ENCODE results near the gene NBPF3.

Gene NBPF3

DNA sequence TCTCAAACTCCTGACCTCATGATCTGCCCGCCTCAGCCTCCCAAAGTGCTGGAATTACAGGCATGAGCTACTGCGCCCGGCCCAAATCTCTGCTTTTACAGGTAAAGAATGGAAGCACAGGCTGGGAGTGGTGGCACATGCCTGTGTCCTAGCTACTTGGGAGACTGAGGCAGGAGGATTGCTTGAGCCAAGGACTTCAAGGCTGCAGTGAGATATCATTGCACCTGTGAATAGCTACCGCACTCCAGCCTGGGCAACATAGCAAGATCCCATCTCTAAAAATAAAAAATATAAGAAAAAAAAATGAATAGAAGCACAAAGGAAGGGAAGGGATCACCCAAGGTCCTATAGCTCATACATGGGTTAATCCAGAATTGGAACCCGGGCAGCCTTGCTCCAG, 84.3 kb downstream of the NBPF3 start:
- Histone ChIP-seq H3K4me3 (ENCODE audit: low read length) (no peak overlapping the region), H3K36me3 (ENCODE audit: control insufficient read depth, low read depth, low read length) (no peaks in the 10 kb centered on the region), H3K27me3 (ENCODE audit: control insufficient read depth, insufficient read depth, low read length) (no peaks in the 10 kb centered on the region), H3K9ac (ENCODE audit: low read length) (no peak overlapping the region), H3K4me1 (ENCODE audit: control insufficient read depth, low read depth, low read length) (peaks cover 12% of the 10 kb centered on the region), H3K27ac (ENCODE audit: low read length) (no peak overlapping the region), H3K9me3 (ENCODE audit: control insufficient read depth, low read depth, low read length) (no peaks in the 10 kb centered on the region)

DNA sequence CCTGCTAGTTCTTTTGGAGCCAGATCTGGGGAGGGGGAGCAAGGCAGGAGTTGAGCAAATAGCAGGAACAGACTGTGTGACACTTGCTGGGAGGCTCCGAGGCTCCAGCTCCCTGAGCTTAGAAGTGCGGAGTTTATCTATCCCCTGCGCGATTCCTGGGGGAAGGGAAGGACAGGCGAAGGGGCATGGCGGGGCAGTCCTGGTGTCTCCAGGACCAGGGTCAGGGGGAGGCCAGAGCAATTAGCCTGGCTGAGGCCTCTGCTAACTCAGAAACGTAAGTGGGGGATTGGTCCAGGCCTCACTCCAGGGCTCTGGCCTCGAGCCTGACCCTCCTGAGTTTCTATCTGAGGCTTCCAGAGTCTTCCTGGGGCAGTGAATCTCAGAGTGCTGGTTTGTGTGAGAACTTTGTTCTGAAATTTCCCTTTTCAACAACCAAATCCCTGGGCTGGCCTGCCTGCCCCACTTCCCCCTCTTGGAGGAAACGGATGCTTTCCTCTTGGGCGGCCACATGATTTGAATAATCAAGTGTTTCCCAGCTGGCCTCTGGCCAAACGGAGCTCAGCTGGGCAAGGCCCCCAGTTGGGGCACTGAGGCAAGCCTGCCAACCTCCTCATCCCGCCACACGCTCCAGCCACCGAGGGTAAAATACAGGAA, 84.9 kb downstream of the NBPF3 start:
- Histone ChIP-seq H3K4me1 (ENCODE audit: control insufficient read depth, low read depth, low read length) (peaks cover 6% of the 10 kb centered on the region), H3K4me3 (ENCODE audit: low read length) (no peak overlapping the region), H3K27ac (ENCODE audit: low read length) (no peak overlapping the region), H3K9ac (ENCODE audit: low read length) (no peak overlapping the region), H3K9me3 (ENCODE audit: control insufficient read depth, low read depth, low read length) (no peaks in the 10 kb centered on the region), H3K27me3 (ENCODE audit: control insufficient read depth, insufficient read depth, low read length) (no peaks in the 10 kb centered on the region), H3K36me3 (ENCODE audit: control insufficient read depth, low read depth, low read length) (no peaks in the 10 kb centered on the region)

DNA sequence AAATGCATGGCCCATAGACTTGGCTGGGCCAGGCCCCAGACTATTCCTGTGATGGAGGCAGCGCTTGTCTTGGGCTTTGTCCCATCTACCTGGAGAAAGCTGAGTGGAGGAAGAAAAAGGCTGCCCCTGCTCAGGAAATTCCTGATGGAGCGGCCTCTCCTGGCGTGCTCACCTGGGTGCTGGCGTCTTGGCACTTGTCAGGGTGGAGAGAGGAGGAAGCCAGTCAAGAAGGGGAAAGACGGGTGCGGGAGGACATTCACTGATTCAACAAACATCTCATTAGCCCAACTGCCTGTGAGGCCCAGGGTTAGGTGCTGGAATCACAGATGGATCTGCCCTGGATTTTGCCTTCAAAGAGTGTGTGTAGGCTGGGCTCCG, 85.4 kb downstream of the NBPF3 start:
- Histone ChIP-seq H3K27ac (ENCODE audit: low read length) (no peak overlapping the region), H3K4me3 (ENCODE audit: low read length) (no peak overlapping the region), H3K36me3 (ENCODE audit: control insufficient read depth, low read depth, low read length) (no peaks in the 10 kb centered on the region), H3K9ac (ENCODE audit: low read length) (no peak overlapping the region), H3K27me3 (ENCODE audit: control insufficient read depth, insufficient read depth, low read length) (no peaks in the 10 kb centered on the region), H3K9me3 (ENCODE audit: control insufficient read depth, low read depth, low read length) (no peaks in the 10 kb centered on the region), H3K4me1 (ENCODE audit: control insufficient read depth, low read depth, low read length) (peaks cover 6% of the 10 kb centered on the region)

DNA sequence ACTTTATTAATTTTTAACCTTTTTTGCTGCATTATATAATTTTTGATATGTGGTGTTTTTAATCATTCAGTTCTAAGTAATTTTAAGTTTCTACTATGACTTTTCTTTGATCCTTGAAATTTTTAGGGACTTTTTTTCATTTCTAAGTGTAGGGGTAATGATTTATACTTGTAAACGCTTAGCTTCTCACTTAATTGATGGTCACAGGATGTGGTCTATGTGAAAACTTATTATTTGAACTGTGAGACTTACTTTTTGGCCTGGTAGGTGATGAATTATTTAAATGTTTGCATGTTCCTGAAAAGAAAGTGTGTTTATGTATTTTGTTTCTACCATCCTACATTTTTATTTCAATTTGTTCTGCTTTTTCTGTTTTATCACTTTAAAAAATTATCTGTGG, 86.5 kb downstream of the NBPF3 start:
- H3K4me1 ChIP-seq (ENCODE audit: control insufficient read depth, low read depth, low read length), result peaks cover 9% of the 10 kb centered on the region
- H3K36me3 ChIP-seq (ENCODE audit: control insufficient read depth, low read depth, low read length), result no peaks in the 10 kb centered on the region
- H3K27me3 ChIP-seq (ENCODE audit: control insufficient read depth, insufficient read depth, low read length), result no peaks in the 10 kb centered on the region
- no peaks in the 10 kb centered on the region for H3K9me3 ChIP-seq (ENCODE audit: control insufficient read depth, low read depth, low read length)
- H3K27ac ChIP-seq (ENCODE audit: low read length), result no peak overlapping the region
- no peak overlapping the region for H3K9ac ChIP-seq (ENCODE audit: low read length)
- H3K4me3 ChIP-seq (ENCODE audit: low read length), result no peak overlapping the region

DNA sequence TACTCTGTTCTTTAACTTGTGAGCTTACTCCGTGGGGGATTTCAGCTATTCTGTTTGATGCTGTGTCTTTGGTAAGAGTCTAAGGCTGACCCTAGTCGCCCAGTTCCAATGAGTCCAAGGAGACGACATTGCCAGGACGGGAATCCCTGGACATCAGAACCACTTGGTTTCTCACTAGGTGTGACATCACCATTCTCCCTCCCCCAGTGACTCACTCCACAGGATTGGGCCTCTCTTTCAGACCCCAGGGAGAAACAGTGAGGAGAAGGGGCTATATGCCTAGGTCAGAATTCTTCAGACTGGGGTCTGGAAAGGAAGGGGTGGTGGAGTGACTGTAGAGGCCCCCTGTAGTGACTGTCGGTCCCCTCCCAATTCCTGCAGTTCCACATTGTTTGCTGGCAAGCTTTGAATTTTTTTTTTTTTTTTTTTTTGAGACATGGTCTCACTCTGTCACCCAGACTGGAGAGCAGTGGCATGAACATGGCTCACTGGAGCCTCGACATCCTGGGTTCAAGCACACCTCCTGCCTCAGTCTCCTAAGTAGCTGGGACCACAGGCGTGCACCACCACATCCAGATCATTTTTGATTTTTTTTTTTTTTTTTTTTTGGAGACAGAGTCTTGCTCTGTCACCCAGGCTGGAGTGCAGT, 90.6 kb downstream of the NBPF3 start:
- H3K4me3 ChIP-seq (ENCODE audit: low read length), result no peak overlapping the region
- H3K27ac ChIP-seq (ENCODE audit: low read length), result no peak overlapping the region
- no peaks in the 10 kb centered on the region for H3K36me3 ChIP-seq (ENCODE audit: control insufficient read depth, low read depth, low read length)
- H3K9me3 ChIP-seq (ENCODE audit: control insufficient read depth, low read depth, low read length), result no peaks in the 10 kb centered on the region
- no peaks in the 10 kb centered on the region for H3K27me3 ChIP-seq (ENCODE audit: control insufficient read depth, insufficient read depth, low read length)
- H3K4me1 ChIP-seq (ENCODE audit: control insufficient read depth, low read depth, low read length), result peaks cover 12% of the 10 kb centered on the region
- H3K9ac ChIP-seq (ENCODE audit: low read length), result no peak overlapping the region

DNA sequence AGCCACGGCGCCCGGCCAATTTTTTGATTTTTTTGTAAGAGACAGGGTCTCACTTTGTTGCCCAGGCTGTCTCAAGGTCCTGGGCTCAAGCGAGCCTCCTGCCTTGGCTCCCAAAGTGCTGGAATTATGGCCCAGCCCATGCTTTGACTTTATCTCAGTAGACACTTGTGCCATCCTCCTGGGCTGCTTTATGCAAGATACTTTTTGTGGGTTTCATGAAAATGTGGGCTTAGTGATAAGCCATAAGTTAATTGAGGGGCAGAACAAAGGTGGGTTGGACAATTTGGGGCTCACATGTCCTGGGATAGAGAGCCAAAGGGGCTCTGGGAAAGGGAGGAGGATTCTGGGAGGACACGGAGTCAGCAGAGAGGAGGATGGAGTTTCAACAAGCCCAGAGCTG, 91.3 kb downstream of the NBPF3 start:
- H3K27me3 ChIP-seq (ENCODE audit: control insufficient read depth, insufficient read depth, low read length), result no peaks in the 10 kb centered on the region
- no peak overlapping the region for H3K9ac ChIP-seq (ENCODE audit: low read length)
- H3K4me1 ChIP-seq (ENCODE audit: control insufficient read depth, low read depth, low read length), result peaks cover 12% of the 10 kb centered on the region
- no peak overlapping the region for H3K27ac ChIP-seq (ENCODE audit: low read length)
- H3K36me3 ChIP-seq (ENCODE audit: control insufficient read depth, low read depth, low read length), result no peaks in the 10 kb centered on the region
- no peaks in the 10 kb centered on the region for H3K9me3 ChIP-seq (ENCODE audit: control insufficient read depth, low read depth, low read length)
- no peak overlapping the region for H3K4me3 ChIP-seq (ENCODE audit: low read length)

DNA sequence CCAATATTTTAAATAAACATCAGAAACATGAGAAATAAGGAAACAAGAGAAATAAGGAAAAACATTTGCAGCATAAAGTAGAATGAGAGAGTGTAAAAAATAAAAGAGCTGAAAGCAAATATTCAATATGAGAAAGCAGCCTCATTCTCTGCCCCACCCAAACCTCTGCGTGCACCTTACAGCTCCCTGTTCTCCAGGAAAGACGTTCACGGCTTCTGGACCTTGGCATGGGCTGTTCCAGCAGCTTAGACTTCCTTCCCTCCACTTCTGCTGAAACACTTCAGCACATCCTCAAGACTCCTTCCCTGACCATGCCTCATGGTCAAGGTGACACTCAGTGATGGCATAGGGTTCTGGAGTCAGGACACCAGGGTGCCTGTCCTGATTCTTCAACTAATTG, 92.6 kb downstream of the NBPF3 start:
- Histone ChIP-seq H3K27ac (ENCODE audit: low read length) (no peak overlapping the region), H3K4me1 (ENCODE audit: control insufficient read depth, low read depth, low read length) (peaks cover 16% of the 10 kb centered on the region), H3K9me3 (ENCODE audit: control insufficient read depth, low read depth, low read length) (no peaks in the 10 kb centered on the region), H3K27me3 (ENCODE audit: control insufficient read depth, insufficient read depth, low read length) (no peaks in the 10 kb centered on the region), H3K4me3 (ENCODE audit: low read length) (no peak overlapping the region), H3K36me3 (ENCODE audit: control insufficient read depth, low read depth, low read length) (no peaks in the 10 kb centered on the region), H3K9ac (ENCODE audit: low read length) (no peak overlapping the region)

DNA sequence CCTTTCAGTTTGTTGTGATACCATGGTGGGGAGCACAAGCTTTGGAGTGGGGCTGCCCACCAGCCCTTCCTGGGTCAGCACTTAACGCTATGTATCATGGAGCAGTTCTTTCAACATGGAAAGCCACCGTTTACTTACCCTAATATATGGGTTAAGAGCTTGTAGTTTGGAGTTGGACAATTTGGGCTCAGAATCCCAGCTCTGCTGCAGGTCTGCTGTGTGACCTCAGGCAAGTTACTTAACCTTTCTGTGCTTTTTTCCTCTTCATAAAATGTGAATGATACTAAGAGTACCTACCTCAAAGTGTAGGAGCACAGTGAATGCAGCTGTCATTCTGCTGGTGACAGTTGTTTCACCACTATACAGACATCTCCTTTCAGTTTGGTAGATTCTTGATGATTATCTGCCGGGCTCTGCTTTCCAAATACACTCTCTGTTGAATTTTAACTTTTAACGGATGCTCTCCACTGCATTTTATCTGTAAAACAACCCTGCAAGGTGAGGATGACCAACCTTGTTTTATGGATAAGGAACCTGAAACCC, 93.1 kb downstream of the NBPF3 start:
- no peak overlapping the region for H3K27ac ChIP-seq (ENCODE audit: low read length)
- no peaks in the 10 kb centered on the region for H3K9me3 ChIP-seq (ENCODE audit: control insufficient read depth, low read depth, low read length)
- peaks cover 19% of the 10 kb centered on the region for H3K4me1 ChIP-seq (ENCODE audit: control insufficient read depth, low read depth, low read length)
- H3K4me3 ChIP-seq (ENCODE audit: low read length), result no peak overlapping the region
- no peaks in the 10 kb centered on the region for H3K36me3 ChIP-seq (ENCODE audit: control insufficient read depth, low read depth, low read length)
- H3K27me3 ChIP-seq (ENCODE audit: control insufficient read depth, insufficient read depth, low read length), result no peaks in the 10 kb centered on the region
- no peak overlapping the region for H3K9ac ChIP-seq (ENCODE audit: low read length)

DNA sequence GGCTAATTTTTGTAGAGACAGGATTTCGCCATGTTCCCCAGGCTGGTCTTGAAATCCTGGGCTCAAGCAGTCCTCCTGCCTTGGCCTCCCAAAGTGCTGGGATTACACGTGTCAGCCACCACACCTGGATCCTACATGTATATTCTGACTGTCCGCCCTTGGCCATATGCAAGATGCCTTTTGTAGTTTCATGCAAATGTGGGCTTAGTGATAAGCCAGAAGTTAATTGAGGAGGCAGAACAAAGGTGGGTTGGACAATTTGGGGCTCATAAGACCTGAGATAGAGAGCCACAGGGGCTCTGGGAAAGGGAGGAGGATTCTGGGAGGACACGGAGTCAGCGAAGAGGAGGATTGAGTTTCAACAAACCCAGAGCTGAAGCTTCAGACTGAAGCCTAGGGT, 94.2 kb downstream of the NBPF3 start:
- Histone ChIP-seq H3K4me3 (ENCODE audit: low read length) (no peak overlapping the region), H3K9me3 (ENCODE audit: control insufficient read depth, low read depth, low read length) (no peaks in the 10 kb centered on the region), H3K27ac (ENCODE audit: low read length) (no peak overlapping the region), H3K27me3 (ENCODE audit: control insufficient read depth, insufficient read depth, low read length) (no peaks in the 10 kb centered on the region), H3K9ac (ENCODE audit: low read length) (no peak overlapping the region), H3K4me1 (ENCODE audit: control insufficient read depth, low read depth, low read length) (peaks cover 19% of the 10 kb centered on the region), H3K36me3 (ENCODE audit: control insufficient read depth, low read depth, low read length) (no peaks in the 10 kb centered on the region)

Measured in iPS-18a (cell line).